ENCODE results near the gene CHST9.

Gene CHST9

DNA sequence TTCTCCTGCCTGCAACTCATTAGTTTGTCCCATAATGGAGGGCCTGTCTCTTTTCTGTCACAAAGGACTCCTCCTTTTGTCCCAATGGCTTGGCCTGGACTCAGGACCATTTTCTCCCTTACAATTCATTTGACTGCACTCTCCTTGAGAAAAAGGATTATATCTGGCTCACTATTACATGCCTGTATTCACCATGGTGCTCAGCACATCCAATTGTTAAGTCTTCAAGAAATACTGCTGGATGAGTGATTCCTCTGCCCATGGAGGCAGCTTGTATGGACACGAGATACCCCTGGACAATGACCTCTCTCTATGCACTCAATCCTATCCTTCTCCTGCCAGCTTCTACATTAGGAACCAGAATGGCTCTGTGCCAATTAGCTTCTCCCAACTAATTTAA is 47.0 kb downstream of the CHST9 start:
- Histone ChIP-seq H3K4me1 (ENCODE audit: low read length) (peaks cover 36% of the 10 kb centered on the region), H3K4me3 (ENCODE audit: low read length) (no peak overlapping the region), H3K4me2 (ENCODE audit: low read length) (no peak overlapping the region), H3K9me3 (ENCODE audit: insufficient read depth, low read length) (no peaks in the 10 kb centered on the region), H2AFZ (ENCODE audit: low read depth, low read length) (no peak overlapping the region), H3K9ac (ENCODE audit: low read length) (no peak overlapping the region), H3K79me2 (ENCODE audit: low read length) (no peaks in the 10 kb centered on the region), H3K36me3 (replicated peaks; ENCODE audit: low read depth, low read length) (no peaks in the 10 kb centered on the region), H3K27ac (ENCODE audit: low read length) (no peak overlapping the region), H3K27me3 (ENCODE audit: low read depth, low read length) (no peaks in the 10 kb centered on the region), H4K20me1 (ENCODE audit: insufficient read depth, low read length) (no peaks in the 10 kb centered on the region)
- TF ChIP-seq, protein P1, sequence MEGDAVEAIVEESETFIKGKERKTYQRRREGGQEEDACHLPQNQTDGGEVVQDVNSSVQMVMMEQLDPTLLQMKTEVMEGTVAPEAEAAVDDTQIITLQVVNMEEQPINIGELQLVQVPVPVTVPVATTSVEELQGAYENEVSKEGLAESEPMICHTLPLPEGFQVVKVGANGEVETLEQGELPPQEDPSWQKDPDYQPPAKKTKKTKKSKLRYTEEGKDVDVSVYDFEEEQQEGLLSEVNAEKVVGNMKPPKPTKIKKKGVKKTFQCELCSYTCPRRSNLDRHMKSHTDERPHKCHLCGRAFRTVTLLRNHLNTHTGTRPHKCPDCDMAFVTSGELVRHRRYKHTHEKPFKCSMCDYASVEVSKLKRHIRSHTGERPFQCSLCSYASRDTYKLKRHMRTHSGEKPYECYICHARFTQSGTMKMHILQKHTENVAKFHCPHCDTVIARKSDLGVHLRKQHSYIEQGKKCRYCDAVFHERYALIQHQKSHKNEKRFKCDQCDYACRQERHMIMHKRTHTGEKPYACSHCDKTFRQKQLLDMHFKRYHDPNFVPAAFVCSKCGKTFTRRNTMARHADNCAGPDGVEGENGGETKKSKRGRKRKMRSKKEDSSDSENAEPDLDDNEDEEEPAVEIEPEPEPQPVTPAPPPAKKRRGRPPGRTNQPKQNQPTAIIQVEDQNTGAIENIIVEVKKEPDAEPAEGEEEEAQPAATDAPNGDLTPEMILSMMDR (IDR thresholded peaks at IDR 0.05; ENCODE audit: low read depth, low read length): no peak
- TF ChIP-seq EZH2phosphoT487 (IDR thresholded peaks at IDR 0.05; ENCODE audit: low read depth): no peak

DNA sequence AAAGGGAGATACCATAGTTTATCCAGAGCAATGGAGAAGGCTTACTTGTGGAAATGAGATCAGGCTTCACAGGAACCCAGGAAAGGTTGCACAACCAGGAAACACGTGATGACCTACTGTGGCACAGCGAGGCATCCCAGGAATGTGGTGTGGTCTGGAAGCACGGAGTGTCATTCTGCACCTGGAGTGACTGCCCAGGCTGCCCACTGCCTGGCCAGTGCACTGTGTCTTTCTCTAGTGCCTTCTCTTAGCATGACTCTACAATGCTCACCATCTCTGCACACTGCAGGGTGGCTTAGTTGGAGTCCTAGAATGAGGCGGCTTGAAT is 48.9 kb downstream of the CHST9 start:
- TF ChIP-seq, protein P1 (IDR thresholded peaks at IDR 0.05; ENCODE audit: low read depth, low read length): no peak
- TF ChIP-seq EZH2phosphoT487 (IDR thresholded peaks at IDR 0.05; ENCODE audit: low read depth): no peak
- Histone ChIP-seq H3K4me1 (ENCODE audit: low read length) (peaks cover 36% of the 10 kb centered on the region), H3K36me3 (replicated peaks; ENCODE audit: low read depth, low read length) (no peaks in the 10 kb centered on the region), H3K4me2 (ENCODE audit: low read length) (peak overlapping the region; percentile 51), H2AFZ (ENCODE audit: low read depth, low read length) (peak overlapping the region; percentile 24), H3K9ac (ENCODE audit: low read length) (peak overlapping the region; percentile 10; the same call in 1 of the 2 replicates), H3K9me3 (ENCODE audit: insufficient read depth, low read length) (no peaks in the 10 kb centered on the region), H3K79me2 (ENCODE audit: low read length) (no peaks in the 10 kb centered on the region), H3K27ac (ENCODE audit: low read length) (peak overlapping the region; percentile 81), H4K20me1 (ENCODE audit: insufficient read depth, low read length) (no peaks in the 10 kb centered on the region), H3K27me3 (ENCODE audit: low read depth, low read length) (no peaks in the 10 kb centered on the region), H3K4me3 (ENCODE audit: low read length) (no peak overlapping the region)

DNA sequence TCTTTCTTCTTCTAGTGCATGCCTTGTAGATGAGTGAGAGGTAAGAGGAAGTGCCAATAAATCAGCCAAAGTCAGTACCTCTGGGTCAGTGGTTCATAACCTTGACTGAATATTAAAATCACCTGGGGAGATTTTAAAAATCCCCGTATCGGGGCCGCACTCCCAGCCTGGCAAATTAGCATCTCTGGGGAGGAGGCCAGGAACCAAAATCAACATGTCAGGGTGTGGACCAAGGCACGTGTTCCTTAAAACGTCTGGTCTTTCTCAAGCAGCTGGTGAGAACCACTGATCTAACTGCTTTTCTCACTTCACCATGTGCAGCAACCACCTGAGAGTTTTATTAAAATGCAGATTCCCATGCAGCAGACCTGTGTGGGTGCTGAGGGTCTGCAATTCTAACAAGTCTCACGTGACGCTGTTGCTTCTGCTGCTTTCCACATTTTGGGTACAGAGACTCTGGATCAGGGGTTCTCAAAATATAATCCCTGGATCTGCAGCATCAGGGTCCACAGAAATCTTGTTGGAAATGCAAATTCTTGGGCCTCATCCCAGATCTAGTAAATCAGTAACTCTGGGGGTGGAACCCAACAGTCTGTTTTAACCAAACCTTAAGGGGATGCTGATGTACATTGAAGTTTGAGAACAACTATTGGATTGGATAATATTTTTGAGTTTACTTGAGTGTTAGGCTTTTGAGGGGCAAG is 49.5 kb downstream of the CHST9 start:
- no peaks in the 10 kb centered on the region for H3K79me2 ChIP-seq (ENCODE audit: low read length)
- TF ChIP-seq, protein P1 (IDR thresholded peaks at IDR 0.05; ENCODE audit: low read depth, low read length): no peak
- TF ChIP-seq EZH2phosphoT487 (IDR thresholded peaks at IDR 0.05; ENCODE audit: low read depth): no peak
- H3K4me3 ChIP-seq (ENCODE audit: low read length): peak overlapping the region; percentile 16; the same call in 1 of the 2 replicates
- H3K4me1 ChIP-seq (ENCODE audit: low read length): peaks cover 36% of the 10 kb centered on the region
- H3K9me3 ChIP-seq (ENCODE audit: insufficient read depth, low read length): no peaks in the 10 kb centered on the region
- peak overlapping the region; percentile 24 for H2AFZ ChIP-seq (ENCODE audit: low read depth, low read length)
- H3K27ac ChIP-seq (ENCODE audit: low read length): peak overlapping the region; percentile 81
- no peaks in the 10 kb centered on the region for H3K27me3 ChIP-seq (ENCODE audit: low read depth, low read length)
- no peaks in the 10 kb centered on the region for H4K20me1 ChIP-seq (ENCODE audit: insufficient read depth, low read length)
- peak overlapping the region; percentile 10; the same call in 1 of the 2 replicates for H3K9ac ChIP-seq (ENCODE audit: low read length)
- H3K4me2 ChIP-seq (ENCODE audit: low read length): peak overlapping the region; percentile 51
- H3K36me3 ChIP-seq (replicated peaks; ENCODE audit: low read depth, low read length): no peaks in the 10 kb centered on the region

DNA sequence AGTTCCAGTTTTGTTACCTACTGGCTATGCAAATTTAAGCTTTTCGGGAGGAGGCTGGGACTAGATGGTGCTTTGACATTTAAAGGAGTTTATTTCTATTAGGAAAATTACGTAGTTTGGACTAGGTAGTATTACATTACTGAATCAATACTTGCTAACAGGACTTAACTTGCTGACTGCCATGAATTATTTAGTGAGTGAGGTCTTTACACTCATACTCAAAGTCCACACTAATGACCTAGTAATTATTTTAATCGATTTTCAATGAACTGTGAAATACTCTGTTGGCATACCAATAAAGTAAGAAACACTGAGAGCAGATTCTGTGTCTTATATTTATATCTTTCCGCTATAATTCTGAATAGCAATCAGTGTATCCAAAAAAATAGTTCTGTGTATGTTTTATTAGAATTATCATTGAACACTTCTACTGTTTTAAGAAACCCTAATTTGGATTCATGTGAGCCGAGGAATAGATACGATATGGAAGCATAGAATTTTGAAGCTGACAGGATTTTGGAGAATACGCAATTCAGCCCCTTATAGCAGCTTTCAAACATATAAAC is 55.0 kb downstream of the CHST9 start:
- Histone ChIP-seq H3K79me2 (ENCODE audit: low read length) (no peaks in the 10 kb centered on the region), H3K27me3 (ENCODE audit: low read depth, low read length) (no peaks in the 10 kb centered on the region), H3K9me3 (ENCODE audit: insufficient read depth, low read length) (no peaks in the 10 kb centered on the region), H3K4me2 (ENCODE audit: low read length) (no peak overlapping the region), H3K9ac (ENCODE audit: low read length) (no peak overlapping the region), H4K20me1 (ENCODE audit: insufficient read depth, low read length) (no peaks in the 10 kb centered on the region), H3K27ac (ENCODE audit: low read length) (no peak overlapping the region), H3K4me3 (ENCODE audit: low read length) (no peak overlapping the region), H3K36me3 (replicated peaks; ENCODE audit: low read depth, low read length) (no peaks in the 10 kb centered on the region), H3K4me1 (ENCODE audit: low read length) (peaks cover 14% of the 10 kb centered on the region), H2AFZ (ENCODE audit: low read depth, low read length) (no peak overlapping the region)
- TF ChIP-seq, protein P1 (IDR thresholded peaks at IDR 0.05; ENCODE audit: low read depth, low read length): no peak
- TF ChIP-seq EZH2phosphoT487 (IDR thresholded peaks at IDR 0.05; ENCODE audit: low read depth): no peak

Measured in OCI-LY3 (cell line).